DOHH2 (cell line): ENCODE data around the gene CNTN4.

Experiments used
- H3F3A ChIP-seq: fragments of 200-600 bp; sonication (generic), shearing (Covaris generic); 2 replicates; pipeline ENCODE4 v1.6.0; 2016; ENCODE audit warnings: antibody characterized with exemption, mild to moderate bottlenecking; ENCODE audit not compliant: control insufficient read depth, insufficient read depth
- H3K27ac ChIP-seq: fragments of 200-600 bp; sonication (generic); 2 replicates; pipeline ENCODE4 v1.5.1; 2014; ENCODE audit warnings: low read depth, mild to moderate bottlenecking, low read length, moderate library complexity
- H3K27me3 ChIP-seq: fragments of 200-600 bp; sonication (generic); 2 replicates; pipeline ENCODE4 v1.6.1; 2014; ENCODE audit warnings: mild to moderate bottlenecking, low read length, mixed read lengths; ENCODE audit not compliant: control insufficient read depth
- H3K36me3 ChIP-seq: fragments of 200-600 bp; sonication (generic); 2 replicates; pipeline ENCODE4 v1.6.1; 2014; ENCODE audit warnings: mild to moderate bottlenecking, low read length, moderate library complexity, mixed read lengths; ENCODE audit not compliant: control insufficient read depth
- H3K4me1 ChIP-seq: fragments of 200-600 bp; sonication (generic); 2 replicates; pipeline ENCODE4 v1.6.1; 2014; ENCODE audit warnings: mild to moderate bottlenecking, low read length, mixed read lengths; ENCODE audit not compliant: control insufficient read depth
- H3K4me2 ChIP-seq: fragments of 200-600 bp; sonication (generic); 2 replicates; pipeline ENCODE4 v1.6.0; 2014; ENCODE audit warnings: mild to moderate bottlenecking, low read length, moderate library complexity
- H3K4me3 ChIP-seq: fragments of 200-600 bp; sonication (generic); 2 replicates; pipeline ENCODE4 v1.5.1; 2014; ENCODE audit warnings: mild to moderate bottlenecking, low read length, mixed read lengths
- H3K79me2 ChIP-seq: fragments of 200-600 bp; sonication (generic); 2 replicates; pipeline ENCODE4 v1.6.1; 2014; ENCODE audit warnings: mild to moderate bottlenecking, low read length, mixed read lengths; ENCODE audit not compliant: control insufficient read depth
- H3K9me2 ChIP-seq: fragments of 200-600 bp; sonication (generic); replicated peaks from 2 replicates; pipeline ENCODE4 v1.6.1; 2014; ENCODE audit warnings: mild to moderate bottlenecking, low read length, mixed read lengths; ENCODE audit not compliant: control insufficient read depth
- H3K9me3 ChIP-seq: fragments of 200-600 bp; sonication (generic); 2 replicates; pipeline ENCODE4 v1.6.1; 2014; ENCODE audit warnings: antibody characterized with exemption, low read length, mixed read lengths; ENCODE audit not compliant: control insufficient read depth, insufficient read depth
- H4K20me1 ChIP-seq: fragments of 200-600 bp; sonication (generic); 2 replicates; pipeline ENCODE4 v1.6.0; 2014; ENCODE audit warnings: low read depth, mild to moderate bottlenecking, antibody characterized with exemption, low read length, moderate library complexity; ENCODE audit not compliant: control insufficient read depth, insufficient read depth
- EZH2phosphoT487 ChIP-seq: fragments of 200-600 bp; sonication (generic); IDR thresholded peaks from 2 replicates; pipeline ENCODE4 v1.6.1; 2017; ENCODE audit warnings: borderline replicate concordance, mild to moderate bottlenecking, antibody characterized with exemption, low read length, moderate library complexity, mixed read lengths
- TF ChIP-seq, protein P1 (sequence below): fragments of 200-600 bp; sonication (generic); IDR thresholded peaks from one replicate; pipeline ENCODE4 v1.5.1; 2014; ENCODE audit warnings: antibody characterized with exemption, mild to moderate bottlenecking, low read depth, low read length; ENCODE audit not compliant: poor library complexity, severe bottlenecking

The CNTN4 gene

GRCh38 chr3:2957115-2957514 lies 858.4 kb downstream of the CNTN4 start:
- no peak overlapping the region for H3K4me2 ChIP-seq
- H3K27ac ChIP-seq = no peak overlapping the region
- no peaks in the 10 kb centered on the region for H3K79me2 ChIP-seq
- H4K20me1 ChIP-seq = no peaks in the 10 kb centered on the region
- TF ChIP-seq EZH2phosphoT487 = no peak
- TF ChIP-seq, protein P1, sequence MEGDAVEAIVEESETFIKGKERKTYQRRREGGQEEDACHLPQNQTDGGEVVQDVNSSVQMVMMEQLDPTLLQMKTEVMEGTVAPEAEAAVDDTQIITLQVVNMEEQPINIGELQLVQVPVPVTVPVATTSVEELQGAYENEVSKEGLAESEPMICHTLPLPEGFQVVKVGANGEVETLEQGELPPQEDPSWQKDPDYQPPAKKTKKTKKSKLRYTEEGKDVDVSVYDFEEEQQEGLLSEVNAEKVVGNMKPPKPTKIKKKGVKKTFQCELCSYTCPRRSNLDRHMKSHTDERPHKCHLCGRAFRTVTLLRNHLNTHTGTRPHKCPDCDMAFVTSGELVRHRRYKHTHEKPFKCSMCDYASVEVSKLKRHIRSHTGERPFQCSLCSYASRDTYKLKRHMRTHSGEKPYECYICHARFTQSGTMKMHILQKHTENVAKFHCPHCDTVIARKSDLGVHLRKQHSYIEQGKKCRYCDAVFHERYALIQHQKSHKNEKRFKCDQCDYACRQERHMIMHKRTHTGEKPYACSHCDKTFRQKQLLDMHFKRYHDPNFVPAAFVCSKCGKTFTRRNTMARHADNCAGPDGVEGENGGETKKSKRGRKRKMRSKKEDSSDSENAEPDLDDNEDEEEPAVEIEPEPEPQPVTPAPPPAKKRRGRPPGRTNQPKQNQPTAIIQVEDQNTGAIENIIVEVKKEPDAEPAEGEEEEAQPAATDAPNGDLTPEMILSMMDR = no peak
- no peak overlapping the region for H3K4me3 ChIP-seq
- H3K9me2 ChIP-seq = no peaks in the 10 kb centered on the region
- no peaks in the 10 kb centered on the region for H3K9me3 ChIP-seq
- no peaks in the 10 kb centered on the region for H3K27me3 ChIP-seq
- H3F3A ChIP-seq = no peaks in the 10 kb centered on the region
- H3K4me1 ChIP-seq = no peaks in the 10 kb centered on the region
- H3K36me3 ChIP-seq = no peaks in the 10 kb centered on the region

- no peaks in the 10 kb centered on the region for H3K9me2 ChIP-seq
These were observed 859.9 kb downstream of the CNTN4 start for GRCh38 chr3:2958551-2958950.

GRCh38 chr3:2961576-2961975 lies 862.9 kb downstream of the CNTN4 start:
- no peaks in the 10 kb centered on the region for H3K79me2 ChIP-seq
- H3K36me3 ChIP-seq = no peaks in the 10 kb centered on the region
- no peak overlapping the region for H3K4me2 ChIP-seq
- TF ChIP-seq, protein P1 = no peak
- H3K27ac ChIP-seq = no peak overlapping the region
- no peak overlapping the region for H3K4me3 ChIP-seq
- H4K20me1 ChIP-seq = no peaks in the 10 kb centered on the region
- no peaks in the 10 kb centered on the region for H3F3A ChIP-seq
- no peaks in the 10 kb centered on the region for H3K4me1 ChIP-seq
- H3K9me2 ChIP-seq = no peaks in the 10 kb centered on the region
- H3K9me3 ChIP-seq = no peaks in the 10 kb centered on the region
- H3K27me3 ChIP-seq = no peaks in the 10 kb centered on the region

More at GRCh38 chr3:2958551-2958950, 859.9 kb downstream of the CNTN4 start:
- Histone ChIP-seq H4K20me1 (no peaks in the 10 kb centered on the region), H3K79me2 (no peaks in the 10 kb centered on the region), H3K27ac (no peak overlapping the region), H3K4me3 (no peak overlapping the region), H3K4me2 (no peak overlapping the region), H3K4me1 (no peaks in the 10 kb centered on the region), H3K27me3 (no peaks in the 10 kb centered on the region), H3F3A (no peaks in the 10 kb centered on the region), H3K9me3 (no peaks in the 10 kb centered on the region), H3K36me3 (no peaks in the 10 kb centered on the region)
- no peak for TF ChIP-seq EZH2phosphoT487
- TF ChIP-seq, protein P1 = no peak

GRCh38 chr3:2967871-2968270 lies 869.2 kb downstream of the CNTN4 start:
- no peaks in the 10 kb centered on the region for H4K20me1 ChIP-seq
- TF ChIP-seq, protein P1 = no peak
- TF ChIP-seq EZH2phosphoT487 = no peak
- no peaks in the 10 kb centered on the region for H3K27me3 ChIP-seq
- no peak overlapping the region for H3K4me3 ChIP-seq
- H3F3A ChIP-seq = no peaks in the 10 kb centered on the region
- H3K9me2 ChIP-seq = no peaks in the 10 kb centered on the region
- H3K79me2 ChIP-seq = no peaks in the 10 kb centered on the region
- H3K9me3 ChIP-seq = no peaks in the 10 kb centered on the region
- H3K4me1 ChIP-seq = no peaks in the 10 kb centered on the region
- H3K36me3 ChIP-seq = no peaks in the 10 kb centered on the region
- no peak overlapping the region for H3K27ac ChIP-seq
- H3K4me2 ChIP-seq = no peak overlapping the region
